HFFc6 (cell line): ENCODE results near the gene AHDC1. TPM values are rescaled to one million over a fixed set of nuclear protein-coding genes. Genes with fewer than 3 reads are reported as not detected.
"Not testable (repeated sequence)": the region's sequence is repeated elsewhere in the genome, so short reads cannot be mapped to it uniquely, and the experiment has no call there.

Experiments used
- DNase-seq: peaks from one replicate; pipeline ENCODE4 v3.0.0-alpha.2; 2018
- H3K27ac Mint-ChIP-seq: 2 replicates; pipeline ENCODE4 v1.8.0; 2020; ENCODE audit warnings: mild to moderate bottlenecking, mixed read lengths
- H3K27me3 Mint-ChIP-seq: 2 replicates; pipeline ENCODE4 v1.8.0; 2021; ENCODE audit warnings: mild to moderate bottlenecking, moderate library complexity, mixed read lengths; ENCODE audit not compliant: insufficient read depth
- H3K36me3 Mint-ChIP-seq: 2 replicates; pipeline ENCODE4 v1.8.0; 2021; ENCODE audit warnings: low read depth, mixed read lengths
- H3K4me1 Mint-ChIP-seq: 2 replicates; pipeline ENCODE4 v1.8.0; 2020; ENCODE audit warnings: low read depth, mixed read lengths
- H3K4me3 Mint-ChIP-seq: 2 replicates; pipeline ENCODE4 v1.8.0; 2020; ENCODE audit warnings: mild to moderate bottlenecking, moderate library complexity, mixed read lengths
- H3K9me3 Mint-ChIP-seq: 2 replicates; pipeline ENCODE4 v1.8.0; 2020; ENCODE audit warnings: mild to moderate bottlenecking, mixed read lengths
- CTCF ChIP-seq: fragments of 200-600 bp; sonication (generic); IDR thresholded peaks from 2 replicates; pipeline ENCODE4 v1.5.0; 2021; ENCODE audit warnings: antibody characterized with exemption, mild to moderate bottlenecking
- total RNA-seq, 6 experiments: library from RNA; stranded (reverse); fragmentation: NEBNext Ultra II Directional; extraction: Animal tissue kit (Norgen Biotek cat#: 25700); gene quantifications; 2 replicates in 1 of 6; 3 replicates in 5 of 6; pipeline ENCODE4 v1.2.3, GENCODE V29; 2021

The AHDC1 gene
- total RNA-seq, 6 experiments from 2014 or later: 30.7 to 53.2 (median 34.7) TPM

GRCh38 chr1:27503033-27503432 lies 100.9 kb downstream of the AHDC1 start:
- no peak for TF ChIP-seq CTCF
- H3K9me3 Mint-ChIP-seq: no peaks in the 10 kb centered on the region
- no peaks in the 10 kb centered on the region for H3K36me3 Mint-ChIP-seq
- no peak overlapping the region for H3K4me3 Mint-ChIP-seq
- no peak for DNase-seq
- no peak overlapping the region for H3K27ac Mint-ChIP-seq
- peaks cover 2% of the 10 kb centered on the region; the same call in 1 of the 2 replicates for H3K27me3 Mint-ChIP-seq
- peaks cover 12% of the 10 kb centered on the region for H3K4me1 Mint-ChIP-seq

DNA sequence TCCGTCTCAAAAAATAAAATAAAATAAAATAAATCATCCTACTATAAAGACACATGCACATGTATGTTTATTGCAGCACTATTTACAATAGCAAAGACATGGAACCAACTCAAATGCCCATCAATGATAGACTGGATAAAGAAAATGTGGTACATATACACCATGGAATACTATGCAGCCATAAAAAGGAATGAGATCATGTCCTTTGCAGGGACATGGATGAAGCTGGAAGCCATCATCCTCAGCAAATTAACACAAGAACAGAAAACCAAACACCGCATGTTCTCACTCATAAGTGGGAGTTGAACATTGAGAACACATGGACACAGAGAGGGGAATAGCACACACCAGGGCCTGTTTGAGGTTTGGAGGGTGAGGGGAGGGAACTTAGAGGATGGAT lies 102.8 kb downstream of the AHDC1 start:
- not testable (repeated sequence) for H3K27me3 Mint-ChIP-seq, H3K4me3 Mint-ChIP-seq, DNase-seq, H3K9me3 Mint-ChIP-seq, H3K36me3 Mint-ChIP-seq, H3K27ac Mint-ChIP-seq
- peaks cover 18% of the 10 kb centered on the region for H3K4me1 Mint-ChIP-seq

DNA sequence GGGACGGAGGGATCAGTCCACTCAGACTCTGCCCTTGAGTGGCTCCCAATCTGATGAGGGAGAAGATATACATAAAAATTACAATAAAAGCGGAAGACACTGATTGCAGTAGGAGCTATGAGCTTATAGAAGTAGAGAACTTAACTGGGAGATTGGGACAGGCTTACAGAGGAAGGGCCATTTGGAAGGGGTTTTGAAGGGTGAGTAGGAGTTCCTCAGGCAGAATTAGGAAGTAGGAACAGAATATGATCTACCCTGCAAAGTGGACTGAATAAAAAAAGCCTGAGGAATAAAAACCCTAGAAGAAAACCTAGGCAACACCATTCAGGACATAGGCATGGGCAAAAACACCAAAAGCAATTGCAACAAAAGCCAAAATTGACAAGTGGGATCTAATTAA lies 104.8 kb downstream of the AHDC1 start:
- TF ChIP-seq CTCF: no peak

GRCh38 chr1:27496604-27497155 lies 107.3 kb downstream of the AHDC1 start:
- DNase-seq: no peak
- no peaks in the 10 kb centered on the region; the same call in 1 of the 2 replicates for H3K27me3 Mint-ChIP-seq
- H3K4me1 Mint-ChIP-seq: peaks cover 6% of the 10 kb centered on the region; the same call in 1 of the 2 replicates
- H3K27ac Mint-ChIP-seq: no peak overlapping the region
- peak overlapping the region; percentile 22; the same call in 1 of the 2 replicates for H3K4me3 Mint-ChIP-seq
- no peaks in the 10 kb centered on the region for H3K36me3 Mint-ChIP-seq
- H3K9me3 Mint-ChIP-seq: no peaks in the 10 kb centered on the region
- peak; percentile 44; the same call in 1 of the 2 replicates for TF ChIP-seq CTCF

More for the DNA sequence above, 104.8 kb downstream of the AHDC1 start:
- H3K27me3 Mint-ChIP-seq: no peaks in the 10 kb centered on the region
- H3K4me3 Mint-ChIP-seq: no peak overlapping the region
- H3K4me1 Mint-ChIP-seq: peaks cover 14% of the 10 kb centered on the region
- no peaks in the 10 kb centered on the region for H3K36me3 Mint-ChIP-seq
- no peak for DNase-seq
- no peaks in the 10 kb centered on the region for H3K9me3 Mint-ChIP-seq
- H3K27ac Mint-ChIP-seq: no peak overlapping the region

DNA sequence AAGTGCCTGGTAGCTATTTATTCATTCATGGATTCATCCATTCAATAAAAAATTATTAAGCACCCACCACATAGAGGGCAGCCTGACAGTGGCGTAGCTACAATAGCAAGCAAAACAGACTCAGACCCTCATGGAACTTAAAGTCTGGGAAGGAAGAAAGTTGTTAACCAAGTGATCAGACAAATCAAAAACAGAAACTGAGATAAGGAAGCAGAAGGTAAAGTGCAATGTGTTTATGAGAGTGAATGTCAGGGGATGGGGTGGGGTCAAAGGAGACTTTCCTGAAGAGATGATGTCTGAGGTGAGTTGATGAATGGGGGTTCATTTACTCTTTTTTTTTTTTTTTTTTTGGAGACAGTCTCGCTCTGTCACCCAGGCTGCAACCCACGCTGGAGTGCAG lies 111.1 kb downstream of the AHDC1 start:
- H3K9me3 Mint-ChIP-seq: no peaks in the 10 kb centered on the region

More for the DNA sequence above, 111.1 kb downstream of the AHDC1 start:
- no peak overlapping the region for H3K4me3 Mint-ChIP-seq
- H3K27ac Mint-ChIP-seq: no peak overlapping the region
- peaks cover 10% of the 10 kb centered on the region for H3K27me3 Mint-ChIP-seq
- peaks cover 28% of the 10 kb centered on the region for H3K4me1 Mint-ChIP-seq
- no peak for TF ChIP-seq CTCF
- no peak for DNase-seq
- peaks cover 6% of the 10 kb centered on the region for H3K36me3 Mint-ChIP-seq
